ENCODE results near the gene APBB1.
"Not testable (repeated sequence)": the region's sequence is repeated elsewhere in the genome, so short reads cannot be mapped to it uniquely, and the experiment has no call there.

- TF ChIP-seq CTCF (IDR thresholded peaks at IDR 0.05 in 8 of 11, conservative IDR thresholded peaks at IDR 0.05 in 3 of 11); POLR2AphosphoS5 (IDR thresholded peaks at IDR 0.05); POLR2A (IDR thresholded peaks at IDR 0.05): not testable (repeated sequence)
Observed at GRCh38 chr11:6392251-6392650, 26.6 kb downstream of the APBB1 start.

Data from spleen (tissue), 7 donors.